K562 (cell line): ENCODE measurements around the gene PEDS1. TPM values are rescaled to one million over a fixed set of nuclear protein-coding genes. Genes with fewer than 3 reads are reported as not detected.

ENCODE experiments used
- ELF2 ChIP-seq: fragments of 250-450 bp; sonication (Bioruptor Pico); IDR thresholded peaks from 2 replicates; pipeline ENCODE4 v1.5.0; 2021; ENCODE audit warnings: mild to moderate bottlenecking
- JUNB ChIP-seq: fragments of 450-650 bp; formaldehyde crosslinking; conservative IDR thresholded peaks from 2 replicates; pipeline ENCODE4 v1.4.0; 2020; ENCODE audit warnings: mild to moderate bottlenecking
- LCOR ChIP-seq: sonication (generic); formaldehyde crosslinking; IDR thresholded peaks from 2 replicates; pipeline ENCODE4 v1.8.0; 2022; ENCODE audit warnings: mild to moderate bottlenecking, missing genetic modification reagents
- MXI1 ChIP-seq: IDR thresholded peaks from 2 replicates; pipeline ENCODE4 v1.6.1; 2011; ENCODE audit warnings: low read depth, mild to moderate bottlenecking, improper control_type of control experiment, low read length
- PRDM10 ChIP-seq: fragments of 450-650 bp; IDR thresholded peaks from 2 replicates; pipeline ENCODE4 v1.6.1; 2018; ENCODE audit not compliant: partially characterized antibody
- SOX6 ChIP-seq: fragments of 450-650 bp; IDR thresholded peaks from 2 replicates; pipeline ENCODE4 v1.6.1; 2014; ENCODE audit warnings: mild to moderate bottlenecking
- ZBTB43 ChIP-seq: sonication (generic); formaldehyde crosslinking; IDR thresholded peaks from 2 replicates; pipeline ENCODE4 v1.8.0; 2023; ENCODE audit warnings: mild to moderate bottlenecking, missing genetic modification reagents
- ZNF316 ChIP-seq: fragments of 450-650 bp; IDR thresholded peaks from 2 replicates; pipeline ENCODE4 v1.6.1; 2016
- ZNF408 ChIP-seq: fragments of 250-450 bp; sonication (Bioruptor Pico); IDR thresholded peaks from 2 replicates; pipeline ENCODE4 v1.4.0; 2020; ENCODE audit warnings: low read depth, mild to moderate bottlenecking, moderate library complexity
- ZNF431 ChIP-seq: sonication (generic); formaldehyde crosslinking; IDR thresholded peaks from 2 replicates; pipeline ENCODE4 v1.8.0; 2022; ENCODE audit warnings: mild to moderate bottlenecking, missing genetic modification reagents
- polyA plus RNA-seq, 8 experiments: library from polyadenylated mRNA; depleted of rRNA in 4 of 8; stranded (reverse) in 5 of 8; unstranded in 3 of 8; fragments of >200 nt; fragmentation: Nextera tagmentation in 2 of 8; fragmentation: Illumina TruSeq in 1 of 8; extraction: Ambion mirVana in 2 of 8; extraction: Trizol in 1 of 8; gene quantifications; 2 replicates each; pipeline versions ENCODE4 v1.2.1 to v1.2.3, GENCODE V29; 2011 to 2014; ENCODE audit warnings: inconsistent platforms in 1 of 8, missing spikeins in 1 of 8
- total RNA-seq, 7 experiments: library from RNA; depleted of rRNA in 6 of 7; stranded (reverse); fragments of >200 nt in 6 of 7; fragmentation: Illumina TruSeq in 2 of 7; extraction: Trizol in 2 of 7; gene quantifications; 2 replicates each; pipeline versions ENCODE4 v1.2.1 to v1.2.3, GENCODE V29; 2011 to 2021; ENCODE audit warnings: low replicate concordance in 1 of 7
- TF ChIP-seq, protein P1 (sequence below): sonication (generic); formaldehyde crosslinking; IDR thresholded peaks from 2 replicates; pipeline ENCODE4 v1.8.0; 2023; ENCODE audit warnings: mild to moderate bottlenecking, missing genetic modification reagents
- TF ChIP-seq, protein P2 (sequence below): fragments of 200-800 bp; sonication (Bioruptor generic); IDR thresholded peaks from 2 replicates; pipeline ENCODE4 v1.6.1; 2017; ENCODE audit warnings: missing genetic modification characterization, missing compliant biosample characterization

Gene PEDS1
- total and polyA plus RNA-seq, 9 of the 15 experiments (the other 6 are each of a cell fraction or from before 2014, with no cell fraction given), result 2.9 to 38.5 (median 24.2) TPM

DNA sequence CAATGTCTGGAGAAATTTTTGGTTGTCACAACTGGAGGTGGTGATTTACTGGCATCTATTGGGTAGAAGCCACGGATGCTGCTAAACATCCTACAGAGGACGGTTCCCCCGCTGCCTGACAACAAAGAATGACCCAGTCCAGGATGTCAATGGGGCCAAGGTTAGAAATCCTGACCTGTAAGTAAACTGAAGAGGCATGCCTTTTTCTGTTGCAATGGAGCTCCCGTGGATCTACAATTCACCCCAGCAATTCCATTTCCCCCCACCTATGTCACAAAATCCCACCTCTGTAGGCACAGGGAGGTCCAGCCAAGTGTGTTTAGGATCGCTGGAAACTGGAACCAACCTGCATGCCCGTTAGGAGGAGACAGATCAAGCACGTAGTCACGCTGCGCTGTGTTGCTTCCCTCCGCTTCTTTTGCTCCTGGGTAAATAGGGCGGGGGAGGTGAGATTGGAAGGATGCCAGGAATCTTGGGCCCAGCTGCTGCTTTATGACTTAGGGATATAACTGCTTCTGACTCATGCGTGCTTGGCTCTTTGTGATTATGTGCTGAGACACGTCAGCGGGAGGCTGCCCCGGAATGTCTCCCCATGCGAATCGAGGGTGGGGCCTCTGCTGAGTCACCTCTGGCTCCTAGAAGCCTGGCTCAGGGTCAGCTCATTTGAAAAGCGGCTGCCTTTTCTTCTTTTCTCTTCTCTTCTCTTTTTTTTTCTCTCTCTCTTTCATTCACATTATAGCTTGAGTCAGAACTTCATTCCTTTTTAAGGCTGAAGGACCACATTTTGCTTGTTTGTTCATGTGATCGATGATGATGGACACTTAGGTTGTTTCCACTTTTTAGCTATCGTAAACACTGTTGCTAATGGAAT lies 12.4 kb upstream of the PEDS1 start (continued):
- TF ChIP-seq ZNF431 (CRISPR knock-in tag) (no peak), LCOR (no peak), MXI1 (peak; percentile 68), JUNB (CRISPR knock-in tag) (peak; percentile 88), ZNF408 (CRISPR knock-in tag) (no peak), PRDM10 (peak; percentile 75), ZNF316 (peak; percentile 98), ZBTB43 (CRISPR knock-in tag) (no peak), ELF2 (CRISPR knock-in tag) (no peak), SOX6 (peak; percentile 93)
- TF ChIP-seq, protein P1, sequence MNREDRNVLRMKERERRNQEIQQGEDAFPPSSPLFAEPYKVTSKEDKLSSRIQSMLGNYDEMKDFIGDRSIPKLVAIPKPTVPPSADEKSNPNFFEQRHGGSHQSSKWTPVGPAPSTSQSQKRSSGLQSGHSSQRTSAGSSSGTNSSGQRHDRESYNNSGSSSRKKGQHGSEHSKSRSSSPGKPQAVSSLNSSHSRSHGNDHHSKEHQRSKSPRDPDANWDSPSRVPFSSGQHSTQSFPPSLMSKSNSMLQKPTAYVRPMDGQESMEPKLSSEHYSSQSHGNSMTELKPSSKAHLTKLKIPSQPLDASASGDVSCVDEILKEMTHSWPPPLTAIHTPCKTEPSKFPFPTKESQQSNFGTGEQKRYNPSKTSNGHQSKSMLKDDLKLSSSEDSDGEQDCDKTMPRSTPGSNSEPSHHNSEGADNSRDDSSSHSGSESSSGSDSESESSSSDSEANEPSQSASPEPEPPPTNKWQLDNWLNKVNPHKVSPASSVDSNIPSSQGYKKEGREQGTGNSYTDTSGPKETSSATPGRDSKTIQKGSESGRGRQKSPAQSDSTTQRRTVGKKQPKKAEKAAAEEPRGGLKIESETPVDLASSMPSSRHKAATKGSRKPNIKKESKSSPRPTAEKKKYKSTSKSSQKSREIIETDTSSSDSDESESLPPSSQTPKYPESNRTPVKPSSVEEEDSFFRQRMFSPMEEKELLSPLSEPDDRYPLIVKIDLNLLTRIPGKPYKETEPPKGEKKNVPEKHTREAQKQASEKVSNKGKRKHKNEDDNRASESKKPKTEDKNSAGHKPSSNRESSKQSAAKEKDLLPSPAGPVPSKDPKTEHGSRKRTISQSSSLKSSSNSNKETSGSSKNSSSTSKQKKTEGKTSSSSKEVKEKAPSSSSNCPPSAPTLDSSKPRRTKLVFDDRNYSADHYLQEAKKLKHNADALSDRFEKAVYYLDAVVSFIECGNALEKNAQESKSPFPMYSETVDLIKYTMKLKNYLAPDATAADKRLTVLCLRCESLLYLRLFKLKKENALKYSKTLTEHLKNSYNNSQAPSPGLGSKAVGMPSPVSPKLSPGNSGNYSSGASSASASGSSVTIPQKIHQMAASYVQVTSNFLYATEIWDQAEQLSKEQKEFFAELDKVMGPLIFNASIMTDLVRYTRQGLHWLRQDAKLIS, result no peak
- TF ChIP-seq, protein P2, sequence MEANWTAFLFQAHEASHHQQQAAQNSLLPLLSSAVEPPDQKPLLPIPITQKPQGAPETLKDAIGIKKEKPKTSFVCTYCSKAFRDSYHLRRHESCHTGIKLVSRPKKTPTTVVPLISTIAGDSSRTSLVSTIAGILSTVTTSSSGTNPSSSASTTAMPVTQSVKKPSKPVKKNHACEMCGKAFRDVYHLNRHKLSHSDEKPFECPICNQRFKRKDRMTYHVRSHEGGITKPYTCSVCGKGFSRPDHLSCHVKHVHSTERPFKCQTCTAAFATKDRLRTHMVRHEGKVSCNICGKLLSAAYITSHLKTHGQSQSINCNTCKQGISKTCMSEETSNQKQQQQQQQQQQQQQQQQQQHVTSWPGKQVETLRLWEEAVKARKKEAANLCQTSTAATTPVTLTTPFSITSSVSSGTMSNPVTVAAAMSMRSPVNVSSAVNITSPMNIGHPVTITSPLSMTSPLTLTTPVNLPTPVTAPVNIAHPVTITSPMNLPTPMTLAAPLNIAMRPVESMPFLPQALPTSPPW, result peak; percentile 96
